K562 (cell line): ENCODE results near the gene EGR2. TPM values are rescaled to one million over a fixed set of nuclear protein-coding genes. Genes with fewer than 3 reads are reported as not detected.

Experiments used
- ATAC-seq: fragments of 200-7000 bp; cut with Tn5 transposase; 3 replicates; pipeline ENCODE4 v1.9.1; 2020; ENCODE audit warnings: moderate library complexity
- BruUV-seq: library from RNA; stranded (reverse); fragments of 400-500 nt; replicated peaks from 2 replicates; lab custom pipeline; 2021; lab: Mats Ljungman, UMichigan
- CTCF ChIA-PET: fragments of 300-600 bp; formaldehyde crosslinking; extraction: SDS; loops from one replicate; lab custom pipeline; 2021; ENCODE audit warnings: low intra/inter-chr PET ratio; lab: Yijun Ruan, JAX
- POLR2A ChIA-PET: fragments of 300-600, 350-650 bp; sonication (Branson Sonifier 250); formaldehyde crosslinking; extraction: SDS; loops from one replicate; lab custom pipeline; 2021; ENCODE audit warnings: antibody characterized with exemption, inconsistent platforms; lab: Yijun Ruan, JAX
- DNase-seq, 4 experiments: peaks; one replicate each; pipeline versions ENCODE4 v3.0.0 to v3.0.0-alpha.2; 2011 to 2018; ENCODE audit warnings: low spot score in 3 of 4, mixed read lengths in 3 of 4; ENCODE audit errors: extremely low read depth in 1 of 4
- FAIRE-seq: peaks from 2 replicates; lab custom pipeline; 2011; peaks lifted over from hg19 to GRCh38; lab: Jason Lieb, UNC
- H2AFZ ChIP-seq: 2 replicates; pipeline ENCODE4 v1.6.0; 2011; ENCODE audit warnings: low read depth, low read length, control low read depth, inconsistent platforms
- H3K27ac ChIP-seq: fragments of 200-600 bp; 3 replicates; pipeline ENCODE4 v1.8.0; 2011; ENCODE audit warnings: low read depth, mild to moderate bottlenecking, control low read depth, inconsistent platforms, low read length, moderate library complexity, mixed read lengths; ENCODE audit errors: extremely low read depth
- H3K27me3 ChIP-seq, 2 experiments: fragments of 300-600 bp in 1 of 2; 2 replicates in 1 of 2; 3 replicates in 1 of 2; pipeline versions ENCODE4 v1.6.0 to v1.8.0; 2011; ENCODE audit warnings: inconsistent platforms in 2 of 2, low read length in 2 of 2, mild to moderate bottlenecking in 1 of 2, mixed read lengths in 1 of 2, moderate library complexity in 1 of 2; ENCODE audit not compliant: control insufficient read depth in 2 of 2, insufficient read depth in 2 of 2
- H3K36me3 ChIP-seq: fragments of 300-600 bp; 3 replicates; pipeline ENCODE4 v1.8.0; 2011; ENCODE audit warnings: mild to moderate bottlenecking, low read length, inconsistent platforms; ENCODE audit not compliant: control insufficient read depth, insufficient read depth
- H3K4me1 ChIP-seq, 2 experiments: fragments of 200-600 bp in 1 of 2; replicated peaks in 1 of 2; 2 replicates in 1 of 2; 3 replicates in 1 of 2; pipeline versions ENCODE4 v1.5.1 to v1.8.0; 2011; ENCODE audit warnings: inconsistent platforms in 2 of 2, low read length in 2 of 2, mild to moderate bottlenecking in 1 of 2, mixed read lengths in 1 of 2, moderate library complexity in 1 of 2; ENCODE audit not compliant: control insufficient read depth in 2 of 2, insufficient read depth in 2 of 2
- H3K4me2 ChIP-seq: 2 replicates; pipeline ENCODE4 v1.6.1; 2011; ENCODE audit warnings: low read length, control low read depth, inconsistent platforms, mixed read lengths; ENCODE audit not compliant: insufficient read depth
- H3K4me3 ChIP-seq: fragments of 200-600 bp; sonication (generic), shearing (Covaris generic); 2 replicates; pipeline ENCODE4 v1.5.1; 2016; ENCODE audit warnings: control low read depth, inconsistent platforms
- H3K79me2 ChIP-seq: fragments of 200-600 bp; 3 replicates; pipeline ENCODE4 v1.8.0; 2011; ENCODE audit warnings: low read length, inconsistent platforms; ENCODE audit not compliant: control insufficient read depth, insufficient read depth
- H3K9ac ChIP-seq, 2 experiments: 2 replicates each; pipeline versions ENCODE4 v1.6.0 to v1.6.1; 2011; ENCODE audit warnings: low read depth in 2 of 2, low read length in 2 of 2, control low read depth in 1 of 2, inconsistent platforms in 1 of 2, mild to moderate bottlenecking in 1 of 2, mixed read lengths in 1 of 2; ENCODE audit not compliant: insufficient read depth in 1 of 2
- H3K9me1 ChIP-seq: one replicate; pipeline ENCODE4 v1.6.0; 2011; ENCODE audit warnings: inconsistent platforms, mild to moderate bottlenecking, low read length, moderate library complexity; ENCODE audit not compliant: control insufficient read depth, insufficient read depth
- H3K9me3 ChIP-seq: replicated peaks from 2 replicates; pipeline ENCODE4 v1.5.1; 2011; ENCODE audit warnings: low read depth, low read length, inconsistent platforms; ENCODE audit not compliant: control insufficient read depth, insufficient read depth
- H4K20me1 ChIP-seq: replicated peaks from 2 replicates; pipeline ENCODE4 v1.6.1; 2011; ENCODE audit warnings: low read length, inconsistent platforms, mixed read lengths; ENCODE audit not compliant: control insufficient read depth, insufficient read depth
- GABPB2 ChIP-seq: fragments of 250-450 bp; sonication (Bioruptor Pico); conservative IDR thresholded peaks from 2 replicates; pipeline ENCODE4 v1.5.1; 2021; ENCODE audit warnings: mild to moderate bottlenecking
- HDAC3 ChIP-seq: fragments of 450-650 bp; IDR thresholded peaks from 2 replicates; pipeline ENCODE4 v1.6.1; 2018; ENCODE audit warnings: borderline replicate concordance, mild to moderate bottlenecking, moderate library complexity; ENCODE audit not compliant: partially characterized antibody
- ID3 ChIP-seq, 2 experiments: fragments of 250-450 bp in 1 of 2; fragments of 450-650 bp in 1 of 2; sonication (Bioruptor Pico) in 1 of 2; IDR thresholded peaks; 2 replicates each; pipeline versions ENCODE4 v1.6.1 to v1.8.0; 2016 to 2021; ENCODE audit warnings: mild to moderate bottlenecking in 2 of 2, moderate library complexity in 2 of 2, missing compliant biosample characterization in 1 of 2, missing genetic modification characterization in 1 of 2
- KDM2B ChIP-seq: fragments of 250-450 bp; sonication (Bioruptor Pico); IDR thresholded peaks from 2 replicates; pipeline ENCODE4 v1.8.0; 2021; ENCODE audit warnings: mild to moderate bottlenecking, moderate library complexity
- MCM5 ChIP-seq: fragments of 450-650 bp; IDR thresholded peaks from 2 replicates; pipeline ENCODE4 v1.6.1; 2016; ENCODE audit warnings: low read depth
- POLR2G ChIP-seq: fragments of 200-400 bp; formaldehyde crosslinking; IDR thresholded peaks from 2 replicates; pipeline ENCODE4 v1.6.1; 2017; ENCODE audit warnings: low read depth, mild to moderate bottlenecking, antibody characterized with exemption, low read length, moderate library complexity
- SPI1 ChIP-seq: IDR thresholded peaks from 2 replicates; pipeline ENCODE4 v1.6.1; 2011; ENCODE audit warnings: low read depth, low read length, control low read depth, borderline replicate concordance
- WGBS: fragments of 100-300 bp; shearing (Covaris generic); methylation state at CpG from one replicate; pipeline ENCODE4 v1.1.6; 2016; ENCODE audit warnings: low coverage, mixed read lengths; ENCODE audit not compliant: insufficient coverage; ENCODE audit errors: missing lambda C conversion rate; 5-methylcytosine and 5-hydroxymethylcytosine counted together
- in situ Hi-C: fragments of 300-500 bp; cut with MboI; formaldehyde crosslinking; loops from 4 replicates; pipeline ENCODE4 v1.15.0; 2018; ENCODE audit warnings: inconsistent platforms, mixed read lengths
- intact Hi-C: fragments of 100-400 bp; cut with micrococcal nuclease; formaldehyde crosslinking; loops from 2 replicates; pipeline ENCODE4 v1.14.2; 2022
- polyA plus RNA-seq, 8 experiments: library from polyadenylated mRNA; depleted of rRNA in 4 of 8; stranded (reverse) in 5 of 8; unstranded in 3 of 8; fragments of >200 nt; fragmentation: Nextera tagmentation in 2 of 8; fragmentation: Illumina TruSeq in 1 of 8; extraction: Ambion mirVana in 2 of 8; extraction: Trizol in 1 of 8; gene quantifications; 2 replicates each; pipeline versions ENCODE4 v1.2.1 to v1.2.3, GENCODE V29; 2011 to 2014; ENCODE audit warnings: inconsistent platforms in 1 of 8, missing spikeins in 1 of 8
- total RNA-seq, 7 experiments: library from RNA; depleted of rRNA in 6 of 7; stranded (reverse); fragments of >200 nt in 6 of 7; fragmentation: Illumina TruSeq in 2 of 7; extraction: Trizol in 2 of 7; gene quantifications; 2 replicates each; pipeline versions ENCODE4 v1.2.1 to v1.2.3, GENCODE V29; 2011 to 2021; ENCODE audit warnings: low replicate concordance in 1 of 7

The EGR2 gene
- total and polyA plus RNA-seq, 9 of the 15 experiments (the other 6 are each of a cell fraction or from before 2014, with no cell fraction given) = 0.08 to 0.18 (median 0.12) TPM; not detected in 4

DNA sequence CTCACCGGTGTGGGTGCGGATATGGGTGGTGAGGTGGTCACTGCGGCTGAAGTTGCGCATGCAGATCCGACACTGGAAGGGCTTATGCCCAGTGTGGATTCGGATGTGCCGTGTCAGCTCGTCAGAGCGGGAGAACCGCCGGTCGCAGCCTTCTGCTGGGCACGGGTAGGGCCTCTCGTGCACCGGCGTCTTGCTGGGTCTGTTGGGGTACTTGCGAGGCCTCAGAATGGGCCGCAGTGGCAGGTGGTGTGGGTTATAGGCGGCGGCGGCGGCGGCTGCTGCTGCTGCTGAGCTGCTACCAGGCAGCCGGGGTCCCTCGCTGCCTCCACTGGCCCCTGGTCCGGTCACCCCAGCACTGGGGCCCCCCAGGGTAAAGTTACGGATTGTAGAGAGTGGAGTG is 2.7 kb downstream of the EGR2 start:
- FAIRE-seq (no peak), ATAC-seq (no peak), DNase-seq (no peak)
- POLR2A ChIA-PET = interaction anchor here (0.7 kb wide), 1 partner anchor 353 kb away, joined by 4 read pairs; no protein-coding TSS in a partner anchor
- no peaks in the 10 kb centered on the region for H3K9me1 ChIP-seq
- no peak overlapping the region; a peak in 1 of 4 replicates for H3K9ac ChIP-seq
- H4K20me1 ChIP-seq = no peaks in the 10 kb centered on the region
- TF ChIP-seq KDM2B (CRISPR knock-in tag) = no peak
- peak; percentile 58; the same call in 1 of the 2 replicates for TF ChIP-seq POLR2G
- peaks cover 4% of the 10 kb centered on the region; the same call in 1 of the 3 replicates for H3K36me3 ChIP-seq
- 0 out of 3 replicates have a peak, but pooled peaks cover 2% of the 10 kb centered on the region for H3K79me2 ChIP-seq
- peaks cover 13 to 42% of the 10 kb centered on the region in 2 experiments; a peak in 4 of 5 replicates for H3K27me3 ChIP-seq
- no peak overlapping the region for H3K4me3 ChIP-seq
- CTCF ChIA-PET = no interaction called here
- no TSS peak for BruUV-seq
- 35% methylated on average over 26 of the region's 27 CpGs for WGBS
- H2AFZ ChIP-seq = no peak overlapping the region
- intact Hi-C loops (no loop called here), in situ Hi-C loops (no loop called here)
- peaks cover 7 to 44% of the 10 kb centered on the region in 2 experiments; a peak in 3 of 5 replicates for H3K4me1 ChIP-seq
- H3K27ac ChIP-seq = no peak overlapping the region
- H3K9me3 ChIP-seq = no peaks in the 10 kb centered on the region
- no peak overlapping the region for H3K4me2 ChIP-seq

DNA sequence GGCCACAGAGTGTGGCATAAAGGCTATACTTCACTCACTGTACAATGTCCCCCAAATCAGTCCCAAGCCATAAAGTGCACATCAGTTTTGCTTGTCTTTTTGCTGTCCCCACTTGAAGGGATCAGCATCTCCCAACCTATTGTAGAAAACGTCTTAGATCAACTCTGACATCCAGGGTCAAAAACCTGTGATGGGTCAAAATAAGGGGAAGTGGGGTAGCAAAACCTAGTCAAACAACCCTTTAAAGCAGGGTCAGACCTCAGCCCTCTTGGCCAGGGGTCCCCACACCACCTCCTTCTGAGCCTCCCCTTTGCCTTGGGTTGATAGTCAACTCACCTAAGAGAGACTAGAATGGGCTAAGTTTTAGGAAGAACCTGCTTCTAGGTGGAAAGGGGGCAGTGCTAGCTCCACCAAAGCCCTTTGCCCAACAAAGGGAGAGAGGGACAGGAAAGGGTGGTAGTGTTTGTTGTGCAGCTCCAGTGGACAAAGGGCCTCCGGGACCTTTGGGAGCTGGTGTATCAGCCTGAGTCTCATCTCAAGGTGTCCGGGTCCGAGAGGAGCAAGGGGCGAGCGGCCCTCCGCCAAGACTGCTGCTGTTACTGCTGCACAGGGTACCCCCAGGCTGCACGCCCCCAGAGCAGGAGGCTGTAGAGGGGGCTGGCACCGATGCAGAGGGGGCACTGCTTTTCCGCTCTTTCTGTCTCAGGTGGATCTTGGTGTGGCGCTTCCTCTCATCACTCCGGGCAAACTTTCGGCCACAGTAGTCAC is 3.3 kb downstream of the EGR2 start:
- TF ChIP-seq GABPB2 (CRISPR knock-in tag) (no peak), SPI1 (peak; percentile 61; the same call in 1 of the 2 replicates), HDAC3 (no peak), MCM5 (no peak), ID3 (CRISPR knock-in tag; IDR thresholded peaks at IDR 0.05) (no peak), ID3 (tag; IDR thresholded peaks at IDR 0.05) (no peak)
- TF ChIP-seq, all 486 proteins: peak for 1
- in situ Hi-C loops = no loop called here
- DNase-seq = peak in 1 of 4 experiments; percentile 12
- H2AFZ ChIP-seq = no peak overlapping the region
- no TSS peak for BruUV-seq
- FAIRE-seq = no peak
- H3K4me1 ChIP-seq = peaks cover 5 to 38% of the 10 kb centered on the region in 2 experiments; a peak in 3 of 5 replicates
- H3K9me3 ChIP-seq = no peaks in the 10 kb centered on the region
- H3K27ac ChIP-seq = no peak overlapping the region
- CTCF ChIA-PET = no interaction called here
- no peaks in the 10 kb centered on the region for H4K20me1 ChIP-seq
- H3K36me3 ChIP-seq = peaks cover 10% of the 10 kb centered on the region; the same call in 1 of the 3 replicates
- no peak overlapping the region for H3K4me2 ChIP-seq
- H3K79me2 ChIP-seq = peaks cover 7% of the 10 kb centered on the region; the same call in 1 of the 3 replicates
- H3K9ac ChIP-seq = no peak overlapping the region; a peak in 1 of 4 replicates
- H3K9me1 ChIP-seq = no peaks in the 10 kb centered on the region
- no peak for ATAC-seq
- no peak overlapping the region for H3K4me3 ChIP-seq
- peaks cover 12 to 37% of the 10 kb centered on the region in 2 experiments; a peak in 4 of 5 replicates for H3K27me3 ChIP-seq
- POLR2A ChIA-PET = interaction anchor here (0.7 kb wide), 1 partner anchor 354 kb away, joined by 4 read pairs; no protein-coding TSS in a partner anchor
- WGBS = 11% methylated on average over 9 of the region's 13 CpGs
- intact Hi-C loops = no loop called here
